GM06990 (cell line): ENCODE measurements around the gene CXorf65.

Source experiments
- DNase-seq: peaks from one replicate; pipeline ENCODE4 v3.0.0-alpha.2; 2011; ENCODE audit not compliant: insufficient read length; ENCODE audit errors: extremely low read depth
- H3K27me3 ChIP-seq: replicated peaks from 2 replicates; pipeline ENCODE4 v1.6.0; 2011; ENCODE audit warnings: low read length; ENCODE audit not compliant: control insufficient read depth, insufficient read depth
- H3K36me3 ChIP-seq: 2 replicates; pipeline ENCODE4 v1.5.1; 2011; ENCODE audit warnings: low read length; ENCODE audit not compliant: control insufficient read depth, insufficient read depth
- H3K4me3 ChIP-seq: replicated peaks from 2 replicates; pipeline ENCODE4 v1.5.1; 2011; ENCODE audit warnings: low read depth, mild to moderate bottlenecking, control low read depth, low read length
- CTCF ChIP-seq: IDR thresholded peaks from 2 replicates; pipeline ENCODE4 v1.5.1; 2011; ENCODE audit warnings: low read length, control low read depth, mild to moderate bottlenecking, inconsistent platforms; ENCODE audit not compliant: insufficient read depth, poor library complexity, severe bottlenecking

The CXorf65 gene

GRCh38 chrX:71098951-71099506 lies 7.5 kb downstream of the CXorf65 start:
- TF ChIP-seq CTCF, result no peak
- DNase-seq, result no peak
- H3K27me3 ChIP-seq, result no peaks in the 10 kb centered on the region; the same call in 1 of the 2 replicates
- H3K36me3 ChIP-seq, result no peaks in the 10 kb centered on the region
- H3K4me3 ChIP-seq, result no peak overlapping the region

- DNase-seq, result no peak
- TF ChIP-seq CTCF, result peak; percentile 73
- H3K4me3 ChIP-seq, result no peak overlapping the region
- no peaks in the 10 kb centered on the region; the same call in 1 of the 2 replicates for H3K27me3 ChIP-seq
- no peaks in the 10 kb centered on the region for H3K36me3 ChIP-seq
Observed at GRCh38 chrX:71098302-71098701, 8.2 kb downstream of the CXorf65 start.

- Histone ChIP-seq H3K27me3 (no peaks in the 10 kb centered on the region; the same call in 1 of the 2 replicates), H3K36me3 (no peaks in the 10 kb centered on the region), H3K4me3 (peak overlapping the region; percentile 71)
- TF ChIP-seq CTCF, result no peak
- DNase-seq, result no peak
Observed at GRCh38 chrX:71096760-71097032, 9.8 kb downstream of the CXorf65 start.

GRCh38 chrX:71095981-71096759 lies 10.4 kb downstream of the CXorf65 start:
- H3K27me3 ChIP-seq, result no peaks in the 10 kb centered on the region; the same call in 1 of the 2 replicates
- DNase-seq, result no peak
- no peak for TF ChIP-seq CTCF
- no peaks in the 10 kb centered on the region for H3K36me3 ChIP-seq
- H3K4me3 ChIP-seq, result peak overlapping the region; percentile 71

- peak; percentile 86 for DNase-seq
Observed at GRCh38 chrX:71095555-71095980, 11.0 kb downstream of the CXorf65 start, which contains the start of gene FOXO4. TSS of gene FOXO4 (plus strand) at chrX:71095851. CDS start at chrX:71096529, 678 bp downstream.

More at GRCh38 chrX:71095555-71095980, 11.0 kb downstream of the CXorf65 start, which contains the start of gene FOXO4:
- no peak for TF ChIP-seq CTCF
- no peaks in the 10 kb centered on the region; the same call in 1 of the 2 replicates for H3K27me3 ChIP-seq
- H3K36me3 ChIP-seq, result no peaks in the 10 kb centered on the region
- H3K4me3 ChIP-seq, result peak within 1 kb of the TSS; percentile 71
